ENCODE measurements around the gene SCNN1A.

GRCh38 chr12:6310771-6311610 lies 64.4 kb downstream of the SCNN1A start:
- TF ChIP-seq EP300 (IDR thresholded peaks at IDR 0.05) (no peak), CTCF (IDR thresholded peaks at IDR 0.05) (no peak), POLR2A (IDR thresholded peaks at IDR 0.05; ENCODE audit: low read depth) (no peak), POLR2AphosphoS5 (IDR thresholded peaks at IDR 0.05) (no peak)

All from esophagus muscularis mucosa (tissue), 4 donors.